Neural progenitor cell (in vitro differentiated cells): ENCODE results near the gene SLX1A. TPM values are rescaled to one million over a fixed set of nuclear protein-coding genes. Genes with fewer than 3 reads are reported as not detected.

ENCODE experiments used
- DNase-seq: peaks from one replicate; pipeline ENCODE4 v3.0.0-alpha.2; 2016; ENCODE audit warnings: low spot score
- H2AFZ ChIP-seq: fragments of 200-600 bp; sonication (generic); replicated peaks from 2 replicates; pipeline ENCODE4 v1.6.1; 2016; ENCODE audit warnings: antibody characterized with exemption
- H3F3A ChIP-seq: fragments of 200-600 bp; sonication (generic); 2 replicates; pipeline ENCODE4 v1.6.1; 2016; ENCODE audit warnings: antibody characterized with exemption, low read depth
- H3K27ac ChIP-seq: fragments of 200-600 bp; sonication (generic); 2 replicates; pipeline ENCODE4 v1.5.1; 2016; ENCODE audit warnings: mild to moderate bottlenecking
- H3K27me3 ChIP-seq: fragments of 200-600 bp; sonication (generic); 2 replicates; pipeline ENCODE4 v1.6.1; 2016; ENCODE audit warnings: mild to moderate bottlenecking, moderate library complexity
- H3K36me3 ChIP-seq: fragments of 200-600 bp; sonication (generic); 2 replicates; pipeline ENCODE4 v1.5.1; 2016
- H3K4me1 ChIP-seq: fragments of 200-600 bp; sonication (generic); 2 replicates; pipeline ENCODE4 v1.6.1; 2016; ENCODE audit warnings: mixed run types
- H3K4me2 ChIP-seq: fragments of 200-600 bp; sonication (generic); 2 replicates; pipeline ENCODE4 v1.6.1; 2016
- H3K4me3 ChIP-seq: fragments of 200-600 bp; sonication (generic); 2 replicates; pipeline ENCODE4 v1.5.1; 2016
- H3K79me2 ChIP-seq: fragments of 200-600 bp; sonication (generic); 2 replicates; pipeline ENCODE4 v1.6.1; 2016; ENCODE audit warnings: low read depth
- H3K9ac ChIP-seq: fragments of 200-600 bp; sonication (generic); 2 replicates; pipeline ENCODE4 v1.6.1; 2016
- H3K9me3 ChIP-seq: fragments of 200-600 bp; sonication (generic); 2 replicates; pipeline ENCODE4 v1.5.1; 2016; ENCODE audit warnings: low read depth
- H4K20me1 ChIP-seq: fragments of 200-600 bp; sonication (generic); 2 replicates; pipeline ENCODE4 v1.6.1; 2016; ENCODE audit warnings: low read depth
- H3K27ac Mint-ChIP-seq: 3 replicates; pipeline ENCODE4 v1.8.0; 2021; ENCODE audit warnings: mixed read lengths
- H3K27me3 Mint-ChIP-seq: 2 replicates; pipeline ENCODE4 v1.8.0; 2022; ENCODE audit warnings: low read depth, mild to moderate bottlenecking, inconsistent platforms, moderate library complexity, mixed read lengths; ENCODE audit not compliant: insufficient read depth
- H3K36me3 Mint-ChIP-seq: 3 replicates; pipeline ENCODE4 v1.8.0; 2021; ENCODE audit warnings: mixed read lengths
- H3K4me1 Mint-ChIP-seq: 3 replicates; pipeline ENCODE4 v1.8.0; 2021; ENCODE audit warnings: mixed read lengths
- H3K4me3 Mint-ChIP-seq: 3 replicates; pipeline ENCODE4 v1.8.0; 2021; ENCODE audit warnings: mild to moderate bottlenecking, moderate library complexity, mixed read lengths
- H3K9me3 Mint-ChIP-seq: 3 replicates; pipeline ENCODE4 v1.8.0; 2020; ENCODE audit warnings: mixed read lengths
- CTCF ChIP-seq: fragments of 200-600 bp; sonication (generic); IDR thresholded peaks from 2 replicates; pipeline ENCODE4 v1.5.1; 2017; ENCODE audit warnings: antibody characterized with exemption, mild to moderate bottlenecking
- EZH2 ChIP-seq: fragments of 200-600 bp; sonication (generic); IDR thresholded peaks from 2 replicates; pipeline ENCODE4 v1.6.1; 2017; ENCODE audit warnings: antibody characterized with exemption, mild to moderate bottlenecking, moderate library complexity
- EZH2phosphoT487 ChIP-seq: fragments of 200-600 bp; sonication (generic); IDR thresholded peaks from 2 replicates; pipeline ENCODE4 v1.6.1; 2017; ENCODE audit warnings: antibody characterized with exemption
- total RNA-seq: library from RNA; depleted of rRNA; stranded (reverse); fragments of >200 nt; gene quantifications from 2 replicates; pipeline ENCODE4 v1.2.3, GENCODE V29; 2015; ENCODE audit warnings: low replicate concordance

SLX1A gene
- total RNA-seq, 1 donor from 2014 or later = 10.4 TPM

GRCh38 chr16:30147843-30148510 is 45.7 kb upstream of the SLX1A start:
- Histone ChIP-seq H3K27ac (no peak overlapping the region), H3K4me2 (no peak overlapping the region), H3K4me3 (no peak overlapping the region), H3K36me3 (no peaks in the 10 kb centered on the region), H3K9me3 (peaks cover 7% of the 10 kb centered on the region), H3K79me2 (no peaks in the 10 kb centered on the region), H3K9ac (no peak overlapping the region), H3K4me1 (no peaks in the 10 kb centered on the region), H2AFZ (no peak overlapping the region), H4K20me1 (no peaks in the 10 kb centered on the region), H3K27me3 (no peaks in the 10 kb centered on the region), H3F3A (no peaks in the 10 kb centered on the region)
- Mint-ChIP-seq H3K9me3 (peaks cover 13% of the 10 kb centered on the region), H3K4me1 (no peaks in the 10 kb centered on the region), H3K36me3 (peaks cover 2% of the 10 kb centered on the region), H3K4me3 (no peak overlapping the region), H3K27me3 (peaks cover 7% of the 10 kb centered on the region), H3K27ac (no peak overlapping the region)
- DNase-seq = no peak
- TF ChIP-seq EZH2 (no peak), CTCF (no peak), EZH2phosphoT487 (no peak)

- no peak overlapping the region for H3K4me2 ChIP-seq
- no peak overlapping the region for H3K9ac ChIP-seq
- no peak overlapping the region for H3K27ac ChIP-seq
- H3K4me3 ChIP-seq = no peak overlapping the region
- H3K36me3 ChIP-seq = no peaks in the 10 kb centered on the region
- Mint-ChIP-seq H3K27me3 (peaks cover 10% of the 10 kb centered on the region), H3K4me3 (no peak overlapping the region), H3K4me1 (no peaks in the 10 kb centered on the region), H3K36me3 (peaks cover 2% of the 10 kb centered on the region), H3K9me3 (peaks cover 17% of the 10 kb centered on the region), H3K27ac (no peak overlapping the region)
- DNase-seq = no peak
- no peaks in the 10 kb centered on the region for H3F3A ChIP-seq
- peaks cover 7% of the 10 kb centered on the region for H3K9me3 ChIP-seq
- no peaks in the 10 kb centered on the region for H4K20me1 ChIP-seq
- H2AFZ ChIP-seq = no peak overlapping the region
- TF ChIP-seq EZH2phosphoT487 = no peak
- TF ChIP-seq EZH2 = no peak
- no peak for TF ChIP-seq CTCF
- H3K79me2 ChIP-seq = no peaks in the 10 kb centered on the region
- no peaks in the 10 kb centered on the region for H3K27me3 ChIP-seq
- no peaks in the 10 kb centered on the region for H3K4me1 ChIP-seq
Observed at GRCh38 chr16:30149250-30149930, 44.3 kb upstream of the SLX1A start.

- TF ChIP-seq EZH2phosphoT487 (no peak), EZH2 (no peak), CTCF (no peak)
- no peaks in the 10 kb centered on the region for H3K79me2 ChIP-seq
- H3K9me3 Mint-ChIP-seq = peaks cover 17% of the 10 kb centered on the region
- no peak overlapping the region for H3K27ac Mint-ChIP-seq
- no peak for DNase-seq
- peaks cover 2% of the 10 kb centered on the region for H3K36me3 Mint-ChIP-seq
- H3K36me3 ChIP-seq = no peaks in the 10 kb centered on the region
- no peak overlapping the region for H3K4me3 ChIP-seq
- H3K4me3 Mint-ChIP-seq = no peak overlapping the region
- no peak overlapping the region for H2AFZ ChIP-seq
- H3K4me2 ChIP-seq = no peak overlapping the region
- peaks cover 10% of the 10 kb centered on the region for H3K27me3 Mint-ChIP-seq
- H4K20me1 ChIP-seq = no peaks in the 10 kb centered on the region
- H3K9ac ChIP-seq = no peak overlapping the region
- H3K4me1 Mint-ChIP-seq = no peaks in the 10 kb centered on the region
- H3K27ac ChIP-seq = no peak overlapping the region
- peaks cover 7% of the 10 kb centered on the region for H3K9me3 ChIP-seq
- H3K27me3 ChIP-seq = no peaks in the 10 kb centered on the region
- H3F3A ChIP-seq = no peaks in the 10 kb centered on the region
- H3K4me1 ChIP-seq = no peaks in the 10 kb centered on the region
Observed at GRCh38 chr16:30151091-30151490, 42.6 kb upstream of the SLX1A start.
